ENCODE data around the gene PSD2. TPM values are rescaled to one million over a fixed set of nuclear protein-coding genes. Genes with fewer than 3 reads are reported as not detected.

Gene PSD2
- total and polyA plus RNA-seq, 2 of the 13 experiments (the other 11 are each of a cell fraction or from before 2014, with no cell fraction given): 0.07 TPM; not detected in 1

DNA sequence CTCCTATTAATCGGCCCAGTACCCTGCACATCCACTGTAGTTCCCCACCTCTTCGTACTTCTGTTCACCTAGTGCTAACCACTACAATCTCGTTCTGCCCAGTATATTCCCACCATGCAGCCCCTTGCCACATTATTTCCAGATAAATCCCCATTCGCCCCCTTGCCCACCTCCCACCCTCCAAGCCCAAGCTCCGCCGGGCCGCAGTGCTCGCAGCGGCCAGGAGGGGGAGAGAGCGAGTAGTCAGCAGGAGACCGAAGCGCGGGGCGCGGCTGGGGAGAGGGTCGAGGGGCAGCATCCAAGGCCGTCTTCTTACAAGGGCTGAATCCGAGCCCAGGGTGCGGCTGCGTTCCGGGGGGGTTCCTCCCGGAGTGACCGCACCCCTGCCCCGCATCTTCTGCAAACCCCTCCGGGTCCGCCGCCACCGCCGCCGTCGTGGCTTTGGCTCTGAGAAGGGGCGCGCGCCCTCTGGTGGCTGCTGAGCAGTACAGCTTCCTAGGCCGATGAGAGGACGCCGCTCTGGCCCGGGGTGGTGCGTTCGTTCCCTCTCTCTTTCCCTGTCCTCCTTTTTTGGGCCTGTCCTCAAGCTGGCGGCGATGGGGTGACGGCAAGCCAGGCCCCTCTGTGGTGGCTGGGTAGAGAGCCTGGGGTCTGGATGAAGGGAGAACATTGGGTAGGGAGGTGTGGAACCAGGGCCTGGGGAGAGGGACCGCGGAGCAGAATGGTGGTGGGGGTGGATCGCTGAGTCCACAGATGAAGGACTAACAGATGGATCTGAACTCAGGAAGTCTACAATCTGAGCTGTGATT, 30.0 kb upstream of the PSD2 start (continued):
- TF ChIP-seq ISL2 (CRISPR knock-in tag; IDR thresholded peaks at IDR 0.05) (peak; percentile 70; the same call in 1 of the 2 replicates), ZNF768 (CRISPR knock-in tag; IDR thresholded peaks at IDR 0.05) (no peak), EED (CRISPR knock-in tag; IDR thresholded peaks at IDR 0.05) (no peak; the same call in 1 of the 2 replicates), CHD4 (IDR thresholded peaks at IDR 0.05; ENCODE audit: borderline replicate concordance, low read length) (no peak; the same call in 1 of the 2 replicates), ZFAT (CRISPR knock-in tag; conservative IDR thresholded peaks at IDR 0.05) (no peak), GABPA (IDR thresholded peaks at IDR 0.05; ENCODE audit: low read depth, low read length) (no peak), GABPA (CRISPR knock-in tag; IDR thresholded peaks at IDR 0.05; ENCODE audit: low read depth) (no peak), KLF12 (CRISPR knock-in tag; IDR thresholded peaks at IDR 0.05; ENCODE audit: borderline replicate concordance) (peak; percentile 70; the same call in 1 of the 2 replicates), ZNF34 (CRISPR knock-in tag; IDR thresholded peaks at IDR 0.05; ENCODE audit: borderline replicate concordance) (peak; percentile 89; the same call in 1 of the 2 replicates), SNAPC2 (CRISPR knock-in tag; IDR thresholded peaks at IDR 0.05) (no peak), GATAD1 (CRISPR knock-in tag; IDR thresholded peaks at IDR 0.05) (no peak; the same call in 1 of the 2 replicates), MIER3 (CRISPR knock-in tag; IDR thresholded peaks at IDR 0.05; ENCODE audit: borderline replicate concordance) (no peak), MED8 (CRISPR knock-in tag; IDR thresholded peaks at IDR 0.05; ENCODE audit: insufficient replicate concordance) (peak; percentile 49)
- TF ChIP-seq, protein P1, sequence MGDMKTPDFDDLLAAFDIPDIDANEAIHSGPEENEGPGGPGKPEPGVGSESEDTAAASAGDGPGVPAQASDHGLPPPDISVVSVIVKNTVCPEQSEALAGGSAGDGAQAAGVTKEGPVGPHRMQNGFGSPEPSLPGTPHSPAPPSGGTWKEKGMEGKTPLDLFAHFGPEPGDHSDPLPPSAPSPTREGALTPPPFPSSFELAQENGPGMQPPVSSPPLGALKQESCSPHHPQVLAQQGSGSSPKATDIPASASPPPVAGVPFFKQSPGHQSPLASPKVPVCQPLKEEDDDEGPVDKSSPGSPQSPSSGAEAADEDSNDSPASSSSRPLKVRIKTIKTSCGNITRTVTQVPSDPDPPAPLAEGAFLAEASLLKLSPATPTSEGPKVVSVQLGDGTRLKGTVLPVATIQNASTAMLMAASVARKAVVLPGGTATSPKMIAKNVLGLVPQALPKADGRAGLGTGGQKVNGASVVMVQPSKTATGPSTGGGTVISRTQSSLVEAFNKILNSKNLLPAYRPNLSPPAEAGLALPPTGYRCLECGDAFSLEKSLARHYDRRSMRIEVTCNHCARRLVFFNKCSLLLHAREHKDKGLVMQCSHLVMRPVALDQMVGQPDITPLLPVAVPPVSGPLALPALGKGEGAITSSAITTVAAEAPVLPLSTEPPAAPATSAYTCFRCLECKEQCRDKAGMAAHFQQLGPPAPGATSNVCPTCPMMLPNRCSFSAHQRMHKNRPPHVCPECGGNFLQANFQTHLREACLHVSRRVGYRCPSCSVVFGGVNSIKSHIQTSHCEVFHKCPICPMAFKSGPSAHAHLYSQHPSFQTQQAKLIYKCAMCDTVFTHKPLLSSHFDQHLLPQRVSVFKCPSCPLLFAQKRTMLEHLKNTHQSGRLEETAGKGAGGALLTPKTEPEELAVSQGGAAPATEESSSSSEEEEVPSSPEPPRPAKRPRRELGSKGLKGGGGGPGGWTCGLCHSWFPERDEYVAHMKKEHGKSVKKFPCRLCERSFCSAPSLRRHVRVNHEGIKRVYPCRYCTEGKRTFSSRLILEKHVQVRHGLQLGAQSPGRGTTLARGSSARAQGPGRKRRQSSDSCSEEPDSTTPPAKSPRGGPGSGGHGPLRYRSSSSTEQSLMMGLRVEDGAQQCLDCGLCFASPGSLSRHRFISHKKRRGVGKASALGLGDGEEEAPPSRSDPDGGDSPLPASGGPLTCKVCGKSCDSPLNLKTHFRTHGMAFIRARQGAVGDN (CRISPR knock-in tag; IDR thresholded peaks at IDR 0.05): peak; percentile 90
- TF ChIP-seq, protein P2, sequence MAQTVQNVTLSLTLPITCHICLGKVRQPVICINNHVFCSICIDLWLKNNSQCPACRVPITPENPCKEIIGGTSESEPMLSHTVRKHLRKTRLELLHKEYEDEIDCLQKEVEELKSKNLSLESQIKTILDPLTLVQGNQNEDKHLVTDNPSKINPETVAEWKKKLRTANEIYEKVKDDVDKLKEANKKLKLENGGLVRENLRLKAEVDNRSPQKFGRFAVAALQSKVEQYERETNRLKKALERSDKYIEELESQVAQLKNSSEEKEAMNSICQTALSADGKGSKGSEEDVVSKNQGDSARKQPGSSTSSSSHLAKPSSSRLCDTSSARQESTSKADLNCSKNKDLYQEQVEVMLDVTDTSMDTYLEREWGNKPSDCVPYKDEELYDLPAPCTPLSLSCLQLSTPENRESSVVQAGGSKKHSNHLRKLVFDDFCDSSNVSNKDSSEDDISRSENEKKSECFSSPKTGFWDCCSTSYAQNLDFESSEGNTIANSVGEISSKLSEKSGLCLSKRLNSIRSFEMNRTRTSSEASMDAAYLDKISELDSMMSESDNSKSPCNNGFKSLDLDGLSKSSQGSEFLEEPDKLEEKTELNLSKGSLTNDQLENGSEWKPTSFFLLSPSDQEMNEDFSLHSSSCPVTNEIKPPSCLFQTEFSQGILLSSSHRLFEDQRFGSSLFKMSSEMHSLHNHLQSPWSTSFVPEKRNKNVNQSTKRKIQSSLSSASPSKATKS (CRISPR knock-in tag; IDR thresholded peaks at IDR 0.05): no peak
- TF ChIP-seq, protein P3, sequence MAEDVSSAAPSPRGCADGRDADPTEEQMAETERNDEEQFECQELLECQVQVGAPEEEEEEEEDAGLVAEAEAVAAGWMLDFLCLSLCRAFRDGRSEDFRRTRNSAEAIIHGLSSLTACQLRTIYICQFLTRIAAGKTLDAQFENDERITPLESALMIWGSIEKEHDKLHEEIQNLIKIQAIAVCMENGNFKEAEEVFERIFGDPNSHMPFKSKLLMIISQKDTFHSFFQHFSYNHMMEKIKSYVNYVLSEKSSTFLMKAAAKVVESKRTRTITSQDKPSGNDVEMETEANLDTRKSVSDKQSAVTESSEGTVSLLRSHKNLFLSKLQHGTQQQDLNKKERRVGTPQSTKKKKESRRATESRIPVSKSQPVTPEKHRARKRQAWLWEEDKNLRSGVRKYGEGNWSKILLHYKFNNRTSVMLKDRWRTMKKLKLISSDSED (CRISPR knock-in tag; IDR thresholded peaks at IDR 0.05): no peak
- TF ChIP-seq, protein P4, sequence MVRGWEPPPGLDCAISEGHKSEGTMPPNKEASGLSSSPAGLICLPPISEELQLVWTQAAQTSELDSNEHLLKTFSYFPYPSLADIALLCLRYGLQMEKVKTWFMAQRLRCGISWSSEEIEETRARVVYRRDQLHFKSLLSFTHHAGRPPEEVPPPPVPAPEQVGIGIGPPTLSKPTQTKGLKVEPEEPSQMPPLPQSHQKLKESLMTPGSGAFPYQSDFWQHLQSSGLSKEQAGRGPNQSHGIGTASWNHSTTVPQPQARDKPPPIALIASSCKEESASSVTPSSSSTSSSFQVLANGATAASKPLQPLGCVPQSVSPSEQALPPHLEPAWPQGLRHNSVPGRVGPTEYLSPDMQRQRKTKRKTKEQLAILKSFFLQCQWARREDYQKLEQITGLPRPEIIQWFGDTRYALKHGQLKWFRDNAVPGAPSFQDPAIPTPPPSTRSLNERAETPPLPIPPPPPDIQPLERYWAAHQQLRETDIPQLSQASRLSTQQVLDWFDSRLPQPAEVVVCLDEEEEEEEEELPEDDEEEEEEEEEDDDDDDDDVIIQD (CRISPR knock-in tag; IDR thresholded peaks at IDR 0.05; ENCODE audit: low read depth): peak; percentile 30; the same call in 1 of the 2 replicates
- TF ChIP-seq, protein P5, sequence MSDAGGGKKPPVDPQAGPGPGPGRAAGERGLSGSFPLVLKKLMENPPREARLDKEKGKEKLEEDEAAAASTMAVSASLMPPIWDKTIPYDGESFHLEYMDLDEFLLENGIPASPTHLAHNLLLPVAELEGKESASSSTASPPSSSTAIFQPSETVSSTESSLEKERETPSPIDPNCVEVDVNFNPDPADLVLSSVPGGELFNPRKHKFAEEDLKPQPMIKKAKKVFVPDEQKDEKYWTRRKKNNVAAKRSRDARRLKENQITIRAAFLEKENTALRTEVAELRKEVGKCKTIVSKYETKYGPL (CRISPR knock-in tag; IDR thresholded peaks at IDR 0.05): no peak

All from HepG2 (cell line).